GM23338 (cell line): ENCODE results near the gene NSG2. TPM values are rescaled to one million over a fixed set of nuclear protein-coding genes. Genes with fewer than 3 reads are reported as not detected.

ENCODE experiments used
- ATAC-seq: fragments of 200-7000 bp; cut with Tn5 transposase; 3 replicates; pipeline ENCODE4 v1.9.1; 2020
- DNase-seq: peaks from one replicate; pipeline ENCODE4 v3.0.0-alpha.2; 2015; ENCODE audit warnings: low spot score
- H2AFZ ChIP-seq: fragments of 200-600 bp; sonication (generic); 2 replicates; pipeline ENCODE4 v1.8.0; 2016; ENCODE audit warnings: antibody characterized with exemption, mild to moderate bottlenecking, moderate library complexity
- H3F3A ChIP-seq: fragments of 200-600 bp; sonication (generic); replicated peaks from 2 replicates; pipeline ENCODE4 v1.8.0; 2017; ENCODE audit warnings: antibody characterized with exemption, mixed run types, low read depth
- H3K27ac ChIP-seq: fragments of 200-600 bp; sonication (generic); 2 replicates; pipeline ENCODE4 v1.6.1; 2016; ENCODE audit warnings: low read depth
- H3K27me3 ChIP-seq: fragments of 200-600 bp; sonication (generic); 2 replicates; pipeline ENCODE4 v1.8.0; 2016; ENCODE audit warnings: mild to moderate bottlenecking, mixed run types, moderate library complexity; ENCODE audit not compliant: insufficient read depth
- H3K36me3 ChIP-seq: fragments of 200-600 bp; sonication (generic); 2 replicates; pipeline ENCODE4 v1.8.0; 2016; ENCODE audit warnings: mild to moderate bottlenecking; ENCODE audit not compliant: insufficient read depth
- H3K4me1 ChIP-seq: fragments of 200-600 bp; sonication (generic); 2 replicates; pipeline ENCODE4 v1.8.0; 2016; ENCODE audit warnings: mild to moderate bottlenecking, moderate library complexity; ENCODE audit not compliant: insufficient read depth
- H3K4me2 ChIP-seq: fragments of 200-600 bp; sonication (generic); 2 replicates; pipeline ENCODE4 v1.7.1; 2017; ENCODE audit warnings: mixed run types
- H3K4me3 ChIP-seq: fragments of 200-600 bp; sonication (generic); 2 replicates; pipeline ENCODE4 v1.6.1; 2016; ENCODE audit warnings: mixed run types
- H3K79me2 ChIP-seq: fragments of 200-600 bp; sonication (generic); replicated peaks from 2 replicates; pipeline ENCODE4 v1.8.0; 2017; ENCODE audit warnings: mild to moderate bottlenecking; ENCODE audit not compliant: insufficient read depth
- H3K9me2 ChIP-seq: fragments of 200-600 bp; sonication (generic); 2 replicates; pipeline ENCODE4 v1.8.0; 2017; ENCODE audit not compliant: insufficient read depth
- H4K20me1 ChIP-seq: fragments of 200-600 bp; sonication (generic); replicated peaks from 2 replicates; pipeline ENCODE4 v1.8.0; 2017; ENCODE audit warnings: mild to moderate bottlenecking; ENCODE audit not compliant: insufficient read depth
- H3K27ac Mint-ChIP-seq: 2 replicates; pipeline ENCODE4 v1.8.0; 2020; ENCODE audit warnings: inconsistent platforms, mild to moderate bottlenecking, moderate library complexity, mixed read lengths
- H3K27me3 Mint-ChIP-seq: 3 replicates; pipeline ENCODE4 v1.8.0; 2022; ENCODE audit warnings: low read depth, mild to moderate bottlenecking, moderate library complexity, mixed read lengths, inconsistent platforms; ENCODE audit not compliant: insufficient read depth, poor library complexity
- H3K36me3 Mint-ChIP-seq: 3 replicates; pipeline ENCODE4 v1.8.0; 2021; ENCODE audit warnings: low read depth, mild to moderate bottlenecking, inconsistent platforms, moderate library complexity, mixed read lengths
- H3K4me1 Mint-ChIP-seq: 3 replicates; pipeline ENCODE4 v1.8.0; 2020; ENCODE audit warnings: mild to moderate bottlenecking, inconsistent platforms, mixed read lengths
- H3K4me3 Mint-ChIP-seq: 3 replicates; pipeline ENCODE4 v1.8.0; 2021; ENCODE audit warnings: moderate library complexity, mild to moderate bottlenecking, inconsistent platforms, mixed read lengths
- H3K9me3 Mint-ChIP-seq: 3 replicates; pipeline ENCODE4 v1.8.0; 2020; ENCODE audit warnings: moderate library complexity, mild to moderate bottlenecking, inconsistent platforms, mixed read lengths
- CREB1 ChIP-seq: fragments of 250-450 bp; sonication (Bioruptor Pico); IDR thresholded peaks from 2 replicates; pipeline ENCODE4 v1.5.0; 2020; ENCODE audit warnings: low read depth, mild to moderate bottlenecking, moderate library complexity
- EZH2phosphoT487 ChIP-seq: fragments of 200-600 bp; sonication (generic); IDR thresholded peaks from one replicate; pipeline ENCODE4 v1.8.1; 2018; ENCODE audit warnings: antibody characterized with exemption; ENCODE audit not compliant: unreplicated experiment
- ZNF331 ChIP-seq: fragments of 250-450 bp; sonication (Bioruptor Pico); IDR thresholded peaks from 2 replicates; pipeline ENCODE4 v1.5.0; 2020; ENCODE audit warnings: low read depth, mild to moderate bottlenecking, moderate library complexity
- polyA plus RNA-seq: library from polyadenylated mRNA; unstranded; fragments of >200 nt; fragmentation: Nextera tagmentation; extraction: Ambion mirVana; gene quantifications from 2 replicates; pipeline ENCODE4 v1.2.1, GENCODE V29; 2016
- total RNA-seq: library from RNA; depleted of rRNA; stranded (reverse); fragments of >200 nt; shearing (Covaris generic); gene quantifications from 2 replicates; pipeline ENCODE4 v1.2.3, GENCODE V29; 2014
- TF ChIP-seq, protein P1 (sequence below): fragments of 250-450 bp; sonication (Bioruptor Pico); IDR thresholded peaks from 2 replicates; pipeline ENCODE4 v1.5.0; 2020; ENCODE audit warnings: mild to moderate bottlenecking, moderate library complexity
- TF ChIP-seq, protein P2 (sequence below): IDR thresholded peaks from one replicate; pipeline ENCODE4 v1.6.1; 2018; ENCODE audit warnings: antibody characterized with exemption; ENCODE audit not compliant: unreplicated experiment

Gene NSG2
- total and polyA plus RNA-seq, 2 experiments from 2014 or later = 0.16 TPM; not detected in 1

DNA sequence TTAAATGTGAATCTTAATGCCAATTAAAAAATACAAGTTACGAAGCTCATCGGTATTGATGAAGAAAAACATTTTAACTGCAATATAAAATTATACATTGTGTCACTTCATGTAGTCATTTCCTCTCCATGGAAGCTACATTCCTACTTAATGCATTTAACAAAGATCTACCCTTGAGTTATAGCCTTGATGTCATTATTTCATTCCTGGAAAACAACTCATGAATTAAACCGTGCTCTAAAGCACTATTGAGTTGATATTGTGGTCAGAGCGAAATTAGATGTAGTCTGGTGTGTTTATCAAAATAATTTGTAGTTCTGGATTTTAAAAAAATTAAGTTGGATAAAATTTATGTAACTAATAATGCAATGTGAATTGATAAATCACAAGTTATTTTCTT, 45.4 kb upstream of the NSG2 start:
- Mint-ChIP-seq H3K4me3 (no peak overlapping the region), H3K27ac (no peak overlapping the region), H3K36me3 (no peaks in the 10 kb centered on the region), H3K9me3 (no peaks in the 10 kb centered on the region), H3K4me1 (no peaks in the 10 kb centered on the region), H3K27me3 (peaks cover 3% of the 10 kb centered on the region)
- DNase-seq = no peak
- H4K20me1 ChIP-seq = no peaks in the 10 kb centered on the region
- H3K79me2 ChIP-seq = no peaks in the 10 kb centered on the region
- no peak overlapping the region for H3K27ac ChIP-seq
- no peak overlapping the region for H3K4me3 ChIP-seq
- no peaks in the 10 kb centered on the region for H3K9me2 ChIP-seq
- H3K36me3 ChIP-seq = no peaks in the 10 kb centered on the region
- TF ChIP-seq ZNF331 (CRISPR knock-in tag) (no peak), CREB1 (CRISPR knock-in tag) (no peak), EZH2phosphoT487 (no peak)
- TF ChIP-seq, protein P1, sequence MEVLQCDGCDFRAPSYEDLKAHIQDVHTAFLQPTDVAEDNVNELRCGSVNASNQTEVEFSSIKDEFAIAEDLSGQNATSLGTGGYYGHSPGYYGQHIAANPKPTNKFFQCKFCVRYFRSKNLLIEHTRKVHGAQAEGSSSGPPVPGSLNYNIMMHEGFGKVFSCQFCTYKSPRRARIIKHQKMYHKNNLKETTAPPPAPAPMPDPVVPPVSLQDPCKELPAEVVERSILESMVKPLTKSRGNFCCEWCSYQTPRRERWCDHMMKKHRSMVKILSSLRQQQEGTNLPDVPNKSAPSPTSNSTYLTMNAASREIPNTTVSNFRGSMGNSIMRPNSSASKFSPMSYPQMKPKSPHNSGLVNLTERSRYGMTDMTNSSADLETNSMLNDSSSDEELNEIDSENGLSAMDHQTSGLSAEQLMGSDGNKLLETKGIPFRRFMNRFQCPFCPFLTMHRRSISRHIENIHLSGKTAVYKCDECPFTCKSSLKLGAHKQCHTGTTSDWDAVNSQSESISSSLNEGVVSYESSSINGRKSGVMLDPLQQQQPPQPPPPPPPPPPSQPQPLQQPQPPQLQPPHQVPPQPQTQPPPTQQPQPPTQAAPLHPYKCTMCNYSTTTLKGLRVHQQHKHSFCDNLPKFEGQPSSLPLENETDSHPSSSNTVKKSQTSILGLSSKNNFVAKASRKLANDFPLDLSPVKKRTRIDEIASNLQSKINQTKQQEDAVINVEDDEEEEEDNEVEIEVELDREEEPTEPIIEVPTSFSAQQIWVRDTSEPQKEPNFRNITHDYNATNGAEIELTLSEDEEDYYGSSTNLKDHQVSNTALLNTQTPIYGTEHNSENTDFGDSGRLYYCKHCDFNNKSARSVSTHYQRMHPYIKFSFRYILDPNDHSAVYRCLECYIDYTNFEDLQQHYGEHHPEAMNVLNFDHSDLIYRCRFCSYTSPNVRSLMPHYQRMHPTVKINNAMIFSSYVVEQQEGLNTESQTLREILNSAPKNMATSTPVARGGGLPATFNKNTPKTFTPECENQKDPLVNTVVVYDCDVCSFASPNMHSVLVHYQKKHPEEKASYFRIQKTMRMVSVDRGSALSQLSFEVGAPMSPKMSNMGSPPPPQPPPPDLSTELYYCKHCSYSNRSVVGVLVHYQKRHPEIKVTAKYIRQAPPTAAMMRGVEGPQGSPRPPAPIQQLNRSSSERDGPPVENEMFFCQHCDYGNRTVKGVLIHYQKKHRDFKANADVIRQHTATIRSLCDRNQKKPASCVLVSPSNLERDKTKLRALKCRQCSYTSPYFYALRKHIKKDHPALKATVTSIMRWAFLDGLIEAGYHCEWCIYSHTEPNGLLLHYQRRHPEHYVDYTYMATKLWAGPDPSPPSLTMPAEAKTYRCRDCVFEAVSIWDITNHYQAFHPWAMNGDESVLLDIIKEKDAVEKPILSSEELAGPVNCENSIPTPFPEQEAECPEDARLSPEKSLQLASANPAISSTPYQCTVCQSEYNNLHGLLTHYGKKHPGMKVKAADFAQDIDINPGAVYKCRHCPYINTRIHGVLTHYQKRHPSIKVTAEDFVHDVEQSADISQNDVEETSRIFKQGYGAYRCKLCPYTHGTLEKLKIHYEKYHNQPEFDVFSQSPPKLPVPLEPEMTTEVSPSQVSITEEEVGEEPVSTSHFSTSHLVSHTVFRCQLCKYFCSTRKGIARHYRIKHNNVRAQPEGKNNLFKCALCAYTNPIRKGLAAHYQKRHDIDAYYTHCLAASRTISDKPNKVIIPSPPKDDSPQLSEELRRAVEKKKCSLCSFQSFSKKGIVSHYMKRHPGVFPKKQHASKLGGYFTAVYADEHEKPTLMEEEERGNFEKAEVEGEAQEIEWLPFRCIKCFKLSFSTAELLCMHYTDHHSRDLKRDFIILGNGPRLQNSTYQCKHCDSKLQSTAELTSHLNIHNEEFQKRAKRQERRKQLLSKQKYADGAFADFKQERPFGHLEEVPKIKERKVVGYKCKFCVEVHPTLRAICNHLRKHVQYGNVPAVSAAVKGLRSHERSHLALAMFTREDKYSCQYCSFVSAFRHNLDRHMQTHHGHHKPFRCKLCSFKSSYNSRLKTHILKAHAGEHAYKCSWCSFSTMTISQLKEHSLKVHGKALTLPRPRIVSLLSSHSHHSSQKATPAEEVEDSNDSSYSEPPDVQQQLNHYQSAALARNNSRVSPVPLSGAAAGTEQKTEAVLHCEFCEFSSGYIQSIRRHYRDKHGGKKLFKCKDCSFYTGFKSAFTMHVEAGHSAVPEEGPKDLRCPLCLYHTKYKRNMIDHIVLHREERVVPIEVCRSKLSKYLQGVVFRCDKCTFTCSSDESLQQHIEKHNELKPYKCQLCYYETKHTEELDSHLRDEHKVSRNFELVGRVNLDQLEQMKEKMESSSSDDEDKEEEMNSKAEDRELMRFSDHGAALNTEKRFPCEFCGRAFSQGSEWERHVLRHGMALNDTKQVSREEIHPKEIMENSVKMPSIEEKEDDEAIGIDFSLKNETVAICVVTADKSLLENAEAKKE (CRISPR knock-in tag) = no peak
- TF ChIP-seq, protein P2, sequence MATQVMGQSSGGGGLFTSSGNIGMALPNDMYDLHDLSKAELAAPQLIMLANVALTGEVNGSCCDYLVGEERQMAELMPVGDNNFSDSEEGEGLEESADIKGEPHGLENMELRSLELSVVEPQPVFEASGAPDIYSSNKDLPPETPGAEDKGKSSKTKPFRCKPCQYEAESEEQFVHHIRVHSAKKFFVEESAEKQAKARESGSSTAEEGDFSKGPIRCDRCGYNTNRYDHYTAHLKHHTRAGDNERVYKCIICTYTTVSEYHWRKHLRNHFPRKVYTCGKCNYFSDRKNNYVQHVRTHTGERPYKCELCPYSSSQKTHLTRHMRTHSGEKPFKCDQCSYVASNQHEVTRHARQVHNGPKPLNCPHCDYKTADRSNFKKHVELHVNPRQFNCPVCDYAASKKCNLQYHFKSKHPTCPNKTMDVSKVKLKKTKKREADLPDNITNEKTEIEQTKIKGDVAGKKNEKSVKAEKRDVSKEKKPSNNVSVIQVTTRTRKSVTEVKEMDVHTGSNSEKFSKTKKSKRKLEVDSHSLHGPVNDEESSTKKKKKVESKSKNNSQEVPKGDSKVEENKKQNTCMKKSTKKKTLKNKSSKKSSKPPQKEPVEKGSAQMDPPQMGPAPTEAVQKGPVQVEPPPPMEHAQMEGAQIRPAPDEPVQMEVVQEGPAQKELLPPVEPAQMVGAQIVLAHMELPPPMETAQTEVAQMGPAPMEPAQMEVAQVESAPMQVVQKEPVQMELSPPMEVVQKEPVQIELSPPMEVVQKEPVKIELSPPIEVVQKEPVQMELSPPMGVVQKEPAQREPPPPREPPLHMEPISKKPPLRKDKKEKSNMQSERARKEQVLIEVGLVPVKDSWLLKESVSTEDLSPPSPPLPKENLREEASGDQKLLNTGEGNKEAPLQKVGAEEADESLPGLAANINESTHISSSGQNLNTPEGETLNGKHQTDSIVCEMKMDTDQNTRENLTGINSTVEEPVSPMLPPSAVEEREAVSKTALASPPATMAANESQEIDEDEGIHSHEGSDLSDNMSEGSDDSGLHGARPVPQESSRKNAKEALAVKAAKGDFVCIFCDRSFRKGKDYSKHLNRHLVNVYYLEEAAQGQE = no peak
- H3K4me2 ChIP-seq = no peak overlapping the region
- H3K4me1 ChIP-seq = no peaks in the 10 kb centered on the region
- H3K27me3 ChIP-seq = no peaks in the 10 kb centered on the region
- H3F3A ChIP-seq = no peaks in the 10 kb centered on the region
- H2AFZ ChIP-seq = no peak overlapping the region
- ATAC-seq = no peak
